Measurements from ENCODE around the gene SLC25A21. TPM values are rescaled to one million over a fixed set of nuclear protein-coding genes. Genes with fewer than 3 reads are reported as not detected.

SLC25A21 gene
- total RNA-seq, 1 experiment from 2014 or later = 1.4 TPM

GRCh38 chr14:36652542-36653201 is 519.7 kb downstream of the SLC25A21 start:
- Mint-ChIP-seq H3K36me3 (ENCODE audit: insufficient read depth, unreplicated experiment) (peaks cover 5% of the 10 kb centered on the region), H3K27ac (ENCODE audit: low read depth, unreplicated experiment) (no peak overlapping the region), H3K9me3 (ENCODE audit: unreplicated experiment) (no peaks in the 10 kb centered on the region), H3K27me3 (ENCODE audit: insufficient read depth, unreplicated experiment) (no peaks in the 10 kb centered on the region), H3K4me1 (ENCODE audit: insufficient read depth, unreplicated experiment) (peaks cover 5% of the 10 kb centered on the region), H3K4me3 (ENCODE audit: unreplicated experiment) (no peak overlapping the region)
- DNase-seq (ENCODE audit: unreplicated experiment) = peak; percentile 55
- intact Hi-C loops (cut with micrococcal nuclease) = no loop called here
- ChIA-PET CTCF (interaction anchor here (0.7 to 9.6 kb wide), 4 partner anchors 32 to 491 kb away, joined by 3 to 157 read pairs (median 5); no protein-coding TSS in a partner anchor), POLR2A (interaction anchor here (1.1 to 1.2 kb wide), 2 partner anchors 9 to 465 kb away, joined by 4 to 7 read pairs; partner anchors contain the start of gene PAX9)
- no TSS peak for BruUV-seq (replicated peaks)
- no peak for TF ChIP-seq CTCF (IDR thresholded peaks at IDR 0.05; ENCODE audit: unreplicated experiment)

GRCh38 chr14:36649872-36650650 is 522.3 kb downstream of the SLC25A21 start:
- H3K27me3 Mint-ChIP-seq (ENCODE audit: insufficient read depth, unreplicated experiment) = no peaks in the 10 kb centered on the region
- BruUV-seq (replicated peaks) = no TSS peak
- H3K27ac Mint-ChIP-seq (ENCODE audit: low read depth, unreplicated experiment) = peak overlapping the region; percentile 32
- intact Hi-C loops (cut with micrococcal nuclease) = no loop called here
- peaks cover 5% of the 10 kb centered on the region for H3K36me3 Mint-ChIP-seq (ENCODE audit: insufficient read depth, unreplicated experiment)
- ChIA-PET POLR2A (interaction anchor here (0.6 to 3.0 kb wide), 5 partner anchors 41 to 500 kb away, joined by 3 to 15 read pairs (median 6); no protein-coding TSS in a partner anchor), CTCF (interaction anchor here (0.6 to 9.6 kb wide), 14 partner anchors 9 to 583 kb away, joined by 3 to 157 read pairs (median 5); partner anchors contain the start of gene PAX9)
- peaks cover 5% of the 10 kb centered on the region for H3K4me1 Mint-ChIP-seq (ENCODE audit: insufficient read depth, unreplicated experiment)
- no peak for DNase-seq (ENCODE audit: unreplicated experiment)
- no peak for TF ChIP-seq CTCF (IDR thresholded peaks at IDR 0.05; ENCODE audit: unreplicated experiment)
- H3K9me3 Mint-ChIP-seq (ENCODE audit: unreplicated experiment) = no peaks in the 10 kb centered on the region
- no peak overlapping the region for H3K4me3 Mint-ChIP-seq (ENCODE audit: unreplicated experiment)

- peak overlapping the region; percentile 71 for H3K4me3 Mint-ChIP-seq (ENCODE audit: unreplicated experiment)
- no peaks in the 10 kb centered on the region for H3K9me3 Mint-ChIP-seq (ENCODE audit: unreplicated experiment)
- peak; percentile 65 for TF ChIP-seq CTCF (IDR thresholded peaks at IDR 0.05; ENCODE audit: unreplicated experiment)
- H3K36me3 Mint-ChIP-seq (ENCODE audit: insufficient read depth, unreplicated experiment) = peaks cover 5% of the 10 kb centered on the region
- ChIA-PET POLR2A (interaction anchor here (0.6 to 3.0 kb wide), 8 partner anchors 9 to 502 kb away, joined by 3 to 15 read pairs (median 4); partner anchors contain the start of gene PAX9), CTCF (interaction anchor here (0.6 to 9.6 kb wide), 64 partner anchors 9 to 801 kb away, joined by 3 to 157 read pairs (median 4); partner anchors contain the start of gene PAX9)
- BruUV-seq (replicated peaks) = no TSS peak
- H3K27me3 Mint-ChIP-seq (ENCODE audit: insufficient read depth, unreplicated experiment) = no peaks in the 10 kb centered on the region
- intact Hi-C loops (cut with micrococcal nuclease) = loop anchor here (1.0 kb wide), 5 partner anchors 99 to 585 kb away; no protein-coding TSS in a partner anchor
- H3K27ac Mint-ChIP-seq (ENCODE audit: low read depth, unreplicated experiment) = no peak overlapping the region
- peak; percentile 63 for DNase-seq (ENCODE audit: unreplicated experiment)
- H3K4me1 Mint-ChIP-seq (ENCODE audit: insufficient read depth, unreplicated experiment) = peaks cover 5% of the 10 kb centered on the region
These were observed 524.3 kb downstream of the SLC25A21 start for GRCh38 chr14:36647824-36648753.

Data from MCF 10A (cell line).